Stimulated activated CD8-positive, alpha-beta memory T cell treated with anti-CD3 and anti-CD28 coated beads, Interleukin-4, amount 100 ng/mL, for 48 hours (primary cell): ENCODE measurements around the gene COG1.
A peak's percentile ranks its signal among the peaks of the same experiment; 100 is the strongest.

Experiments used
- DNase-seq: peaks from one replicate; pipeline ENCODE4 v3.0.0-alpha.2; 2020

COG1 gene

GRCh38 chr17:73174126-73174525 is 18.7 kb upstream of the COG1 start:
- DNase-seq, result no peak

- DNase-seq, result no peak
Observed at GRCh38 chr17:73175962-73176565, 16.8 kb upstream of the COG1 start.

- DNase-seq, result no peak
Observed at GRCh38 chr17:73179387-73179786, 13.5 kb upstream of the COG1 start.

DNA sequence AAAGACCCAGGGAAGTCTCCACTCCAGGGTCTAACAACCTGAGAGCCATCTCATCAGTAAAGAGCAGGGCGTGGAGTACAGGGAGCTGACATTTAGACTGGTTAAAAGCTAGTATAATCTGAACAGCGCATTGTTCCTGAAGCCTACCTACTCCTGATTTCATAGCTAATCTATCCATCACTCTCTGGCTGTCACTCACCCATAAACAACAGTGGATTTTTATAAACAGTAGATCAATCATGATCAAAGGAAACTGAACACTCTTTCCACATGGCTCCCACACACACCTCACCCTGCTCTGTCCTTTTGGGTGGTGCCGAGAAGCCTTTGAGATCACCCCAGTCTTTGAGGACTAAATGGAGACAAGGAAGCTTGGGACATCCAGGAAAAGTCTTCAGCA is 13.0 kb upstream of the COG1 start:
- no peak for DNase-seq

DNA sequence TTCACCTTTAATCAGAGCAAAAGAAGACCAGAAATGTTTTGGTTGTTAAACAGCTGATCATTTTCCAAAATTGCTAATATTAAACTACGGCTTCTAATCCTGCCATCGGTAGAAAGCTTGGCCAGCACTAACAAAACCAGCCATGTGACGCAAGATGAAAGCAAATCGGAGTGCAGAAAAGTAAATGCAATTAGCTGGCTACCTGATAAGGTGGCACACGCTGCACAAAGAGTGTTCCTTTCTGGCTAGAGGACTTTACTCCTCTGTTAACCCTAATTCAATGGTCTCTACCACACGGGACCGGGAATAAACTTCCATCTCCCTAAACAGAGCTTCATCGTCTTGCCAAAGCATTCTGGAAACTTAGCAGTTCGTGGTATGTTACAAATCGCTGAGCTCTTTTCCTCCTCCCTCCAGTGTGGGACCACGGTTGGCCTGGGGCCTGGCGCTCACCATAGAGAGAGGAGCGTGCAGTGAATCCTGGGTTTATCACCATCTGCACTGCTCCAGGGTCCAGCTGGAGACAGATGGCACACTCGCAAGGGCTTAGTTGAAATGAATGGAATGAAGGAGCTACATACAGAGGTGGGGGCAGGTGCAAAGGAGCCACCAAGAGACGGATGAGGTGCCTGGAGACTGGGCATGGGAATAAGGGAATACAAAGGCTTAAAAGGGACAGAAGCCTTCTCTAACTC is 10.1 kb upstream of the COG1 start:
- DNase-seq, result no peak

DNA sequence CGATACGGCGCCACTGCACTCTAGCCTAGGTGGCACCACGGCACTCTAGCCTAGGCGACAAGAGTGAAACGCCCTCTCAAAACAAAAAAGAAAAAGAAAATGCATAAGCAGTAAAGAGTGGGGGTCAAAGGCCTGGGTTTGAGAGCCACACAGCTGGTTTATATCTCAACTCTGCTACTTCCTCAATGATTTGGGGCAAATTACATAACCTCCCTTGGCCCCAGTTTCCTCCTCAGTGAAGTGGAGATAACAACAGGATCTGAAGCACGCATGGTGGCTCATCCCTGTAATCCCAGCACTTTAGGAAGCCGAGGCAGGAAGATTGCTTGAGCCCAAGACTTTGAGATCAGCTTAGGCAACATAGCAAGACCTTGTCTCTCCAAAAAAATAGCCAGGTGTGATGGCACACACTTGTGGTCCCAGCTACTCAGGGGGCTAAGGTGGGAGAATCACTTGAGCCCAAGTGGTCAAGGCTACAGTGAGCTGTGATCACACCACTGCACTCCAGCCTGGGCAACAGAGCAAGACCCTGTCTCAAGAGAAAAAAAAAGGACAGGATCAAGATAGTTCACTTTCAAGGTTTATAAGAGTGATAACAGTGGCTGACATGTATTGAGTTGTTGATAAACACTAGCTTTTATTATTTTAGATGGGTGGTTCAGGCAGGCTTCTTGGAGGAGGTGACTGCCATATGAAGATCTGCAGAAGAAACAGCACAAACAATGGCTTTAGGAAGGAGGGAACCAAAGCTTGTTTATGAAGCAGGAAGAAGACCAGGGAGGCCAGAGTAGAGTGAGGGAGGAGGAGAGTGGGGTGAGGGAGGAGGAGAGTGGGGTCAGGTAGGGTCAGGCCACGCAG is 8.5 kb upstream of the COG1 start:
- DNase-seq, result no peak

DNA sequence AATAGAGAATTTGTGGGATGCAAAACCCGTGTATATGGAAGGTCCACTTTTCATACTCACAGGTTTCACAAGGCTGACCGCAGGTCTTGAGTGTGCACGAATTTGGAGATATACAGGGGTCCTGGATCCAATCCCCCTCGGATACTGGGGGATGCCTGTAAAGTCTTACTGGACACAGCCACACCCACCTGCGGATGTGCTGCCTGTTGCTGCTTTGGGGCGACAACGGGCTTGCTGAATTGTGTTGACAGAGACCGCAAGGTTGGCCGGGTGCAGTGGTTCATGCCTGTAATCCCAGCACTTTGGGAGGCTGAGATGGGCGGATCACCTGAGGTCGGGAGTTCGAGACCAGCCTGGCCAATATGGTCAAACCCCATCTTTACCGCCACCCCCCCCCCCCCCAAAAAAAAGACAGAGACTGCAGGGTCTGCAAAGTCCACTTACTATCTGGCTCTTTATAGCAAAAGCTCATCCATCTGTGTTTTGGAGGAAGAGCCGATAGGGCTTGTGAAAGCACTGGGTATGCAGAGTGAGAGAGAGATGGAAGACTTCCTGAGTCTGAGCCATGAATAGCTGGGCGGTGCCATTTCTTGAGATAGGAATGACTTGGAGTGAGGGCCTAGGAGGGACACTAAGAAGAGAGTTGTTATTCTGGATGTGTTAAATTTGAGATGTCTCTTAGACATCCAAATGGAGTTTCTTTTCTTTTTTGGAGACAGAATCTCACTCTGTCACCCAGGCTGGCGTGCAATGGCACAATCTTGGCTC is 6.4 kb upstream of the COG1 start:
- DNase-seq, result no peak

DNA sequence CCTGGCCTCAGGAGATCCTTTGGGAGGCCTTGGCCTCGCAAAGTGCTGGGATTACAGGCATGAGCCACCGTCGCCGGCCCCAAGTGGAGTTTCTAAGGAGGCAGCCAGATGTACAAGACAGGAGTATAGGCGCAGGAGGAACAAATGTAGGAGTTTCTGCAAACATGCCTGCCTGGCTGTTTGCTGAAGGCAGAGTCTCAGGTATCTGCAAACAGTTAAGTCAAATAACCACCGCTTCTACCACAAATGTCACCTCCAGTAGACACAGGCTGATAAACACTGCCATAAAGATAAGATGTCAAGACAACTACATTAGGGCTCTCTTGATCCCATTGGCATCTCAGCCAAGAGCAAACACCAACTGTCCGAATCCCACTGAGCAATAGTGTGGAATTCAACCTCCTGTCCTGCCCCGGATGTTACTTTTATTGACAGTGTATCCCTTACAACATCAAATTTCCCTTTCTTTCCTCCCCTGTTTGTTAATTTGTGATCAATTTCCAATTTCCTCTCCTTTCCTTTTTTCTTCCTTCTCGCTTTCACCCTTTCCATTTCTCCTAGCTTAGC is 5.6 kb upstream of the COG1 start:
- DNase-seq, result no peak

DNA sequence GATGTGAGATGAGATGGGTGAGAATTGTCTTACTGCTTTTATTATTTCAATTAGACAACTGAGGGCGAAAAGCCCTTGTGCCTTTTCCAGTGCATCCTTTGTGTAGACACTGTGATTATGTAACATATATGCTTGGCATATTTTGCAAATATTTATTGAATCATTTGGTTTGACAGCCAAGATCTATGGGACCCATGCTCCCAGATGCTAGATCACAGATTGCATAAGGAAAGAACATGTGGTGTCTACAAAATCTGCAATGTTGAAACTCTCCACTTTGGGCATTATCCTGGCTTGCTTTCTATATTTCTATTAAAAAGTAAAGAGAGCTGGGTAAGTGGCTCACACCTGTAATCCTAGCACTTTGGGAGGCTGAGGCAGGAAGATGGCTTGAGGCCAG is 4.8 kb upstream of the COG1 start:
- no peak for DNase-seq

DNA sequence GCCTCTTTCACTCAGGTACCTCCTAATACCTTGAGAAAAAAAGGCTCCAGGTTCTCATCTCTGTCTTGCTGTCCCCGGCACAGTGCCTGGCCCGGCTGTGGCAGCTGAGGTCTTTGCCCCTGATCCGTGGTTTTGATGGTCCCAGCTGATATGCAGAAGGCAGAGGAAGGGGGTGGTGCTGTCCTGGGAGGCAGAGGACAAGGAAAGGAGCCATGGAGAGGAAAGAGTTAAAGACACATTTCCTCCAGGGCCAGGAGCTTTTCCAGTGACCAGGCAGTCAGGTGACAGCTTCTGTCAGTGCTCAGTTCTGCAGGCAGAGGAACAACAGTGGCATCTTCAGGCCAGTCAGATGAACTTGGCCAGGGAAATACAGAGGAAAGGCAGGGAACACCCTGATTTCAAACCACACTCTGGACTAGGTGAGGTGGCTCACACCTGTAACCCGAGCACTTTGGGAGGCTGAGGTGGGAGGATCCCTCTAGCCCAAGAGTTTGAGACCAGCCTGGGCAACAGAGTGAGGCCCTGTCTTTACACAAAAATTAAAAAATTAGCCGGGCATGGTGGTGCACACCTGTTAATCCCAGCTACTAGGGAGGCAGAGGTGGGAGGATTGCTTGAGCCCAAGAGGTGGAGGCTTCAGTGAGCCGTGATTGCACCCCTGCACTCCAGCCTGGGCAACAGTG is 3.3 kb upstream of the COG1 start:
- DNase-seq, result no peak

DNA sequence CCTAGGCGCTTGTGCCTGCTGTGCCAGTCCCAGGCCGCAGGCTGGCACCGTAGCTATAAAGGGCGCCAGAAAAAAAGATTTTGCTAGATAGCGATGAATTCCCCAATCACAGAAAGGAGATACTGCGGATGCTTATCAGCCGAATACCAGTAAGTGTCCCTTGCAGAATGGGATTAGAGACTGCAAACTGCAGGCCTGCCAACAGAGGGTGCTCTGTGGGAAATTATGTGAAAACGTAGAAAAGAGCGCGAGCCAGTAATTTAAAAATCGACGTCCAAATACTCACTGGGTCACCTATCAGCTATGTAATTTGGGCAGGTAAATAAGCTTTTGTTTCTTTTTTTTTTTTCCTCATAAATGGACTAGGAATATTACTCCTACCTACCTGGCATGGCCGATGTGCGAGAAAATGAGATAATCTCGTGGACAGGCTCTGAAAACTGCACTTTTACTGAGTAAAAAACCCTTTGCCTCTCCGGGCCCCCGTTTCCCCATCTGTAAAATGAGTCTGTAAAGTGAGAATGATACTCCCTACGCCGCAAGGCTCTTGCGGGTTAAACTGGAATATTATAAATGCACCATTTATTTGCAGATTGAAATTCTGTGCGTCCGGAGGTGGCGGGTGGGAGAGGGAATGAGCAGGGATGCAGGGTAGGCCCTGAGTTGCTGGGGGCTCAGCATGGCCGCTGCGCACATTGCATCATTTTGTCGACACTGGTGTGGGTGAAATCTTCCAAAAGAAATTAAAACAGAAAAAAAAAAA is 1.2 kb upstream of the COG1 start:
- DNase-seq, result peak; percentile 76

DNA sequence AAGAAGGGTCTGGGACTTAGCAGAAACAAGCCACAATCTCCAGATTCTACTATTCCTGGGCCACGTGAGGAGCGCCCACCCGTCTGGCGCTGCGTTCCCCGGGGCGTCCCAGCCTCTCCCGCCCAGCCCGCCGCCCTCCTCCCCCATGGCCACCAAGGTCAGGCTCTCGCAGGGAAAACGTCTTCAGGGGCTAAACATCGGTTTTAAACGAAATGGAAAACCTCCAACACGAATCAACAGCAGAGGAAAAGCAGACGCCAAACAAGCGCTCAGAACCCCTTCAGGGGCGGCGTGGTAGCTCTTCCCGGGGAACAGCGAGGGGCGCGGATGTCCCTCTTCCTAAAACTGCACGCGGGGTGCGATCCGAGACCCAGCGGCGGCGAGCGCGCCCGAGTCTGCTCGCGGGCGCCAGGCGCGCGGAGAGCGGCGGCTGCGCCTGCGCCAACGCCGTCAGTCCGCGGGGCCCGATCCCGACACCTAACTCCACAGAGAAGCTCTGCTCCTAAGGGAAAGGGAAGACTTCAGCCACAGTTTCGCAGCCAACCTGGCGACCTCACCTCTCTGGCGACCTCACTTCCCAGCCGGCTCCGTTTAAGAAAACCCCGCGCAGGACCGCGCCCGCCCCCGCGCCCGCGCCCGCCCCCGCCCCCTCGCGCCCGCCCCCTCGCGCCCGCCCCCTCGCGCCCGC is 505 bp upstream of the COG1 start:
- DNase-seq, result peak; percentile 75

DNA sequence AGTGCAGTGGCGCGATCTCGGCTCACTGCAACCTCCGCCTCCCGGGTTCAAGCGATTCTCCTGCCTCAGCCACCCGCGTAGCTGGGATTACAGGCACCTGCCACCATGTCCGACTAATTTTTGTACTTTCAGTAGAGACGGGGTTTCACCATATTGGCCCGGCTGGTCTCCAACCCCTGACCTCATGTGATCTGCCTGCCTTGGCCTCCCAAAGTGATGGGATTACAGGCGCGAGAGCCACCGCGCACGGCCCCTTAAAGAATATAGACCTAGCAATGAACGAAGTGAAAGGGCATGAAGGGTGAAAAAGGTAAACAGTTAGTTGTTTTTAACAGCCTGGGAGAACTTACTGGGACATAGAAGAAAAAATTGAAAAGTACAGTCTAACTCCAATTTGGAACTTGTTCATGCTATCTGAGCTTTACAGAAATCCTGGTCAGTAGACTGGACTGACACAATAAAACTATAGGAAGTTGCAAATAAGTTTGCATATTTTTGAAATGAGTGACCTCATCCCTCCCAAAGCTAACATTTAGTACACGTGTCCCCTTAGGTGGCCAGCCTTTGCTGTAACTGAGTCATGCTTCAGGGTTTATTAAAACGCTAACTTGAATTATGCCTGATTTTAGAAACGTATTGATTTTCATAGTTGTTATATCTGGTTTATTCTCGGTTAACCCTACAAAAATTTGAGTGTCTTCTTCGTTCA is 1.8 kb downstream of the COG1 start:
- DNase-seq, result no peak

DNA sequence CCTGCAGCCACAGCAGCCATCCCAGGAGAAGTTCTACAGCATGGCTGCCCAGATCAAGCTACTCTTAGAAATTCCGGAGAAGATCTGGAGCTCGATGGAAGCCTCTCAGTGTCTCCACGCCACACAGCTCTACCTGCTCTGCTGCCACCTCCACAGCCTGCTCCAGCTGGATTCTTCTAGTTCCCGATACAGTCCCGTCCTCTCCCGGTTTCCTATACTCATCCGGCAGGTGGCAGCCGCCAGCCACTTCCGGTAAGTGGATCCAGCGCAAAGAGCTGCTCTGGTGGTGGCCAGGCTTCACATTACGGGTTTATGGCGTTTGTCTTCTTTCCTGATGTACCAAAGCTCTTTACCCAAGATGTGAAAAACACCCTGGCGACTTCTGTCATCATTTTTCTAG is 3.6 kb downstream of the COG1 start:
- DNase-seq, result no peak

DNA sequence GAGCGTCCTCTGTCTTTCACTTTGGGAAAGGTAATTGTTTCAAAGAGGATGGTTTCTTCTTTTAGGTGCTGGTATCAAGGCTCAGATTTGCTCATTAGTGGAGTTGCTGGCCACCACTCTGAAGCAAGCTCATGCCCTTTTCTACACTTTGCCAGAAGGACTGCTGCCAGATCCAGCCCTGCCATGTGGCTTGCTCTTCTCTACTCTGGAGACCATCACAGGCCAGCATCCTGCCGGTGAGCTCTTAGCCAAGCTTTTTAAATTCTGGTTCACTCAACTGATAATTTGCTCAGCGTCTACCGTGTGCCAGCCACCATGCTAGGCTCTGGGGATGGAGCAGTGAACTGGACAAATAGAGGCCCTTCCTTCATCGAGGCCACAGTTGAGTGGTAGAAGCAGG is 4.3 kb downstream of the COG1 start:
- no peak for DNase-seq

DNA sequence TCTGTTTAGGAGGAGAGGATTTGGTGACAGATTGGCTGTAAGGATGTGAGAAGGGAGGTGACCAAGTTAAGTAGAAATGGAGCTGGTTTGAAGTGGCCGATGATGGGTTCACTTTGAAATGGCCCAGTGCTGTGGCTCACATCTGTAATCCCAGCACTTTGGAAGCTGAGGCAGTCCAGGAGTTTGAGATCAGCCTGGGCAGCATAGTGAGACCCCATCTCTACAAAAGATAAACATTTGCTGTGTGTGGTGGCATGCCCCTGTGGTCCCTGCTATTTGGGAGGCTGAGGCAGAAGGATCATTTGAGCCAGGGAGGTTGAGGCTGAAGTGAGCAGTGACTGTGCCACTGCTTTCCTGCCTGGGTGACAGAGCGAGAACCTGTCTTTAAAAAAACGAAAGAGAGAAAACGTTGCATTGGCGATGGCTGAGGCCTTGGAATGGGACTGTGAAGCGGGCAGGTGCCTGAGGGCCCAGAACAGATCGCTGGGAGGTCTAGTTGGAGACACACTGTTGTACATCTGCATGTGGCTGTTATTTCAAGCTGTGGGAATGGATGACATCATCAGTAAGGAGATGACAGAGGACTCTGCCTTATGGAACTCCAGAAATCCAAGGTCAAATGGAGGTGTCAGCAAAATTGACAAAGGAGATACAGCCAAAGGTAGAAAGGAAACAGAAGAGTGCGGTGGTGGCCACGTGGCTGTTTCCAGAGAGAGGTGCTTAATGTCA is 5.5 kb downstream of the COG1 start:
- no peak for DNase-seq

DNA sequence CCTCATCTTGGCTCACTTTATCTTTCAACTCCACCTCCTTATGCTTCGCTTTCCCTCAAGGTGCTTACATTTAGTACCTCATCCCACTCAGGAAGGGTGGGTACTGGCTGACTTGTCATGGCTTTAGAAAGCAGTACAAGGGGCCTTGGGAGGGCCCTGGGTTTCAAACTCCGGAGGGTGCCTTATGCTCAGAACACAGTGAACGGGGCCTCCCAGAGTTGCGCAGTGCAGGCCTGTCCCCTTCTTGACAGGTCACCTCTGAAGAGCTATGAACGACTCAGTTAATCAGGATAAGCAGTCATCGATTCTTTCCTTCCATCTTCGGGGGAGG is 6.0 kb downstream of the COG1 start:
- DNase-seq, result no peak

- DNase-seq, result no peak
Observed at GRCh38 chr17:73199751-73200317, 7.0 kb downstream of the COG1 start.

- DNase-seq, result no peak
Observed at GRCh38 chr17:73200476-73200875, 7.6 kb downstream of the COG1 start.
